ENCODE data around the gene WDR87.
"Not testable (repeated sequence)": the region's sequence is repeated elsewhere in the genome, so short reads cannot be mapped to it uniquely, and the experiment has no call there.

Gene WDR87

GRCh38 chr19:37876032-37876431 is 30.4 kb downstream of the WDR87 start:
- DNase-seq: no peak

- DNase-seq: no peak
These were observed 31.6 kb downstream of the WDR87 start for GRCh38 chr19:37874784-37875183.

- DNase-seq: no peak
These were observed 34.0 kb downstream of the WDR87 start for GRCh38 chr19:37872383-37872782.

- no peak for DNase-seq
These were observed 36.5 kb downstream of the WDR87 start for GRCh38 chr19:37869766-37870340.

GRCh38 chr19:37867831-37868230 is 38.6 kb downstream of the WDR87 start:
- DNase-seq: no peak

- DNase-seq: not testable (repeated sequence)
These were observed 40.5 kb downstream of the WDR87 start for GRCh38 chr19:37865930-37866329.

GRCh38 chr19:37864501-37864900 is 41.9 kb downstream of the WDR87 start:
- no peak for DNase-seq

- peak; percentile 77 for DNase-seq
These were observed 51.3 kb downstream of the WDR87 start for GRCh38 chr19:37855098-37855497.

GRCh38 chr19:37845932-37846331 is 60.5 kb downstream of the WDR87 start:
- DNase-seq: no peak

Measured in right forelimb (tissue), 1 donor.